Measurements from ENCODE around the gene CASK. TPM values are rescaled to one million over a fixed set of nuclear protein-coding genes. Genes with fewer than 3 reads are reported as not detected.

CASK gene
- total RNA-seq, 6 donors from 2014 or later = 25.1 to 61.6 (median 35.3) TPM

GRCh38 chrX:41478381-41478911, 444.9 kb downstream of the CASK start:
- ATAC-seq (ENCODE audit: low FRiP score in 2 of 2) = no peak
- TF ChIP-seq POLR2AphosphoS5 (IDR thresholded peaks at IDR 0.05) (no peak), EP300 (IDR thresholded peaks at IDR 0.05) (no peak), CTCF (IDR thresholded peaks at IDR 0.05) (no peak), POLR2A (IDR thresholded peaks at IDR 0.05) (no peak)
- no peak for DNase-seq

GRCh38 chrX:41475591-41476241, 447.6 kb downstream of the CASK start:
- Histone ChIP-seq H3K4me3 (no peak overlapping the region), H3K9me3 (peaks cover 0 to 6% (median 0%) of the 10 kb centered on the region in 4 donors), H3K36me3 (no peaks in the 10 kb centered on the region)

More at GRCh38 chrX:41478381-41478911, 444.9 kb downstream of the CASK start:
- H3K27me3 ChIP-seq = no peaks in the 10 kb centered on the region
- 55 to 67% methylated on average over 2 to 6 of the region's 6 CpGs for WGBS, 2 donors
- no peak overlapping the region for H3K27ac ChIP-seq
- H3K4me1 ChIP-seq = no peaks in the 10 kb centered on the region
- no peak overlapping the region for H3K4me3 ChIP-seq
- H3K36me3 ChIP-seq = no peaks in the 10 kb centered on the region
- peaks cover 0 to 6% (median 0%) of the 10 kb centered on the region in 4 donors for H3K9me3 ChIP-seq

GRCh38 chrX:41475191-41475590, 448.2 kb downstream of the CASK start:
- Histone ChIP-seq H3K36me3 (no peaks in the 10 kb centered on the region), H3K27me3 (no peaks in the 10 kb centered on the region), H3K27ac (no peak overlapping the region), H3K4me3 (no peak overlapping the region), H3K9me3 (peaks cover 0 to 6% (median 0%) of the 10 kb centered on the region in 4 donors), H3K4me1 (no peaks in the 10 kb centered on the region)
- 60 to 79% methylated on average over 6 of the region's 6 CpGs for WGBS, 2 donors
- no peak for ATAC-seq (ENCODE audit: low FRiP score in 2 of 2)
- TF ChIP-seq EP300 (IDR thresholded peaks at IDR 0.05) (no peak), POLR2A (IDR thresholded peaks at IDR 0.05) (no peak), CTCF (IDR thresholded peaks at IDR 0.05) (no peak), POLR2AphosphoS5 (IDR thresholded peaks at IDR 0.05) (no peak)
- no peak for DNase-seq

More at GRCh38 chrX:41475591-41476241, 447.6 kb downstream of the CASK start:
- Histone ChIP-seq H3K4me1 (no peaks in the 10 kb centered on the region), H3K27me3 (no peaks in the 10 kb centered on the region), H3K27ac (no peak overlapping the region)
- ATAC-seq (ENCODE audit: low FRiP score in 2 of 2) (no peak), DNase-seq (no peak)
- WGBS, 2 donors = 39 to 60% methylated on average over 8 to 11 of the region's 12 CpGs
- TF ChIP-seq POLR2AphosphoS5 (IDR thresholded peaks at IDR 0.05) = no peak
- no peak for TF ChIP-seq EP300 (IDR thresholded peaks at IDR 0.05)
- no peak for TF ChIP-seq POLR2A (IDR thresholded peaks at IDR 0.05)
- TF ChIP-seq CTCF (IDR thresholded peaks at IDR 0.05) = no peak

- 82 to 87% methylated on average over 5 to 14 of the region's 16 CpGs for WGBS, 2 donors
- Histone ChIP-seq H3K27me3 (no peaks in the 10 kb centered on the region), H3K4me1 (no peaks in the 10 kb centered on the region), H3K27ac (no peak overlapping the region), H3K4me3 (no peak overlapping the region), H3K36me3 (no peaks in the 10 kb centered on the region), H3K9me3 (peaks cover 0 to 6% (median 0%) of the 10 kb centered on the region in 4 donors)
- no peak for ATAC-seq (ENCODE audit: low FRiP score in 2 of 2)
- no peak for DNase-seq
- TF ChIP-seq EP300 (IDR thresholded peaks at IDR 0.05) (no peak), POLR2AphosphoS5 (IDR thresholded peaks at IDR 0.05) (no peak), CTCF (IDR thresholded peaks at IDR 0.05) (no peak), POLR2A (IDR thresholded peaks at IDR 0.05) (no peak)
Observed at GRCh38 chrX:41474726-41475100, 448.6 kb downstream of the CASK start.

Data from upper lobe of left lung (tissue), 6 donors.